Kidney (tissue), 14 donors: Measurements from ENCODE around the gene BMERB1. TPM values are rescaled to one million over a fixed set of nuclear protein-coding genes. Genes with fewer than 3 reads are reported as not detected.

Experiments
- DNase-seq, 5 donors: peaks; one replicate each; pipeline ENCODE4 v3.0.0-alpha.2; 2013 to 2020
- FAIRE-seq: peaks from 2 replicates; lab custom pipeline; 2012; peaks lifted over from hg19 to GRCh38; lab: Jason Lieb, UNC
- H3K27ac ChIP-seq, 2 donors: one replicate each; pipeline ENCODE4 v1.7.0; 2013; ENCODE audit warnings: low read depth in 2 of 2, low read length in 2 of 2, inconsistent platforms in 1 of 2
- H3K27me3 ChIP-seq: one replicate; pipeline ENCODE4 v1.7.1; 2013; ENCODE audit warnings: low read length, inconsistent platforms; ENCODE audit not compliant: control insufficient read depth, insufficient read depth
- H3K36me3 ChIP-seq, 3 donors: one replicate each; pipeline versions ENCODE4 v1.7.0 to v1.7.1; 2013; ENCODE audit warnings: low read length in 3 of 3, control low read depth in 1 of 3, inconsistent platforms in 1 of 3; ENCODE audit not compliant: insufficient read depth in 3 of 3, control insufficient read depth in 2 of 3
- H3K4me1 ChIP-seq, 3 donors: one replicate each; pipeline versions ENCODE4 v1.7.0 to v1.7.1; 2013; ENCODE audit warnings: low read length in 3 of 3, inconsistent platforms in 1 of 3, low read depth in 1 of 3; ENCODE audit not compliant: control insufficient read depth in 2 of 3, insufficient read depth in 2 of 3
- H3K4me3 ChIP-seq, 3 donors: one replicate each; pipeline versions ENCODE4 v1.7.0 to v1.8.1; 2013; ENCODE audit warnings: low read length in 3 of 3, control low read depth in 1 of 3, inconsistent platforms in 1 of 3
- H3K9ac ChIP-seq, 3 donors: one replicate each; pipeline versions ENCODE4 v1.7.0 to v1.7.1; 2013; ENCODE audit warnings: low read length in 3 of 3, control low read depth in 1 of 3, inconsistent platforms in 1 of 3
- H3K9me3 ChIP-seq, 3 donors: one replicate each; pipeline versions ENCODE4 v1.7.0 to v1.7.1; 2013; ENCODE audit warnings: low read length in 3 of 3, control low read depth in 1 of 3, inconsistent platforms in 1 of 3; ENCODE audit not compliant: control insufficient read depth in 2 of 3, insufficient read depth in 1 of 3
- CTCF ChIP-seq: IDR thresholded peaks from 3 replicates; pipeline ENCODE4 v1.5.1; 2012; ENCODE audit warnings: mild to moderate bottlenecking, moderate library complexity, borderline replicate concordance; ENCODE audit not compliant: insufficient read depth; ENCODE audit errors: extremely low read depth
- intact Hi-C: fragments of 100-400 bp; cut with DNase I; formaldehyde crosslinking; loops from one replicate; pipeline ENCODE4 v1.11.1; 2022
- polyA plus RNA-seq: library from polyadenylated mRNA; stranded (reverse); fragments of 350-450 nt; fragmentation: Illumina TruSeq; extraction: RNeasy Lipid Tissue Mini Kit (QIAGEN cat#74804); gene quantifications from one replicate; pipeline ENCODE4 v1.2.3, GENCODE V29; 2014; ENCODE audit warnings: low read depth, low replicate concordance; ENCODE audit not compliant: insufficient read depth
- total RNA-seq: library from RNA; stranded (reverse); fragmentation: NEBNext Ultra II Directional; extraction: Animal tissue kit (Norgen Biotek cat#: 25700); gene quantifications from one replicate; pipeline ENCODE4 v1.2.1, GENCODE V29; 2021
- donor health status: control.
- donor health status: control.
- donor health status: control.
- donor health status: control.
- donor health status: control.
- donor health status: DM: yes; HTN: yes; CAD: no.
- donor health status: Normal renal cell carcinoma (clear cell type).

Gene BMERB1
- total and polyA plus RNA-seq, 2 donors from 2014 or later: 33.4 to 48.8 TPM

GRCh38 chr16:15457400-15457799 is 23.0 kb downstream of the BMERB1 start:
- no peak overlapping the region for H3K9ac ChIP-seq
- FAIRE-seq: no peak

GRCh38 chr16:15457958-15458357 is 23.6 kb downstream of the BMERB1 start:
- intact Hi-C loops: no loop called here

More at GRCh38 chr16:15457400-15457799, 23.0 kb downstream of the BMERB1 start:
- TF ChIP-seq CTCF: no peak
- H3K27me3 ChIP-seq: no peaks in the 10 kb centered on the region
- H3K4me1 ChIP-seq: peaks cover 0 to 9% (median 8%) of the 10 kb centered on the region in 3 donors
- DNase-seq: no peak
- H3K9me3 ChIP-seq: no peaks in the 10 kb centered on the region
- H3K4me3 ChIP-seq: no peak overlapping the region
- H3K36me3 ChIP-seq: no peaks in the 10 kb centered on the region
- intact Hi-C loops: no loop called here
- no peak overlapping the region for H3K27ac ChIP-seq

GRCh38 chr16:15459791-15460190 is 25.4 kb downstream of the BMERB1 start:
- intact Hi-C loops: no loop called here
- H3K27ac ChIP-seq: no peak overlapping the region
- H3K27me3 ChIP-seq: no peaks in the 10 kb centered on the region
- H3K4me3 ChIP-seq: no peak overlapping the region
- FAIRE-seq (no peak), DNase-seq (no peak)
- no peak overlapping the region for H3K9ac ChIP-seq
- no peak for TF ChIP-seq CTCF
- no peaks in the 10 kb centered on the region for H3K36me3 ChIP-seq
- H3K9me3 ChIP-seq: no peaks in the 10 kb centered on the region
- peaks cover 0 to 7% (median 6%) of the 10 kb centered on the region in 3 donors for H3K4me1 ChIP-seq

More at GRCh38 chr16:15457958-15458357, 23.6 kb downstream of the BMERB1 start:
- no peak overlapping the region for H3K4me3 ChIP-seq
- TF ChIP-seq CTCF: no peak
- H3K9ac ChIP-seq: no peak overlapping the region
- H3K27ac ChIP-seq: no peak overlapping the region
- no peaks in the 10 kb centered on the region for H3K27me3 ChIP-seq
- H3K4me1 ChIP-seq: peaks cover 0 to 9% (median 6%) of the 10 kb centered on the region in 3 donors
- H3K36me3 ChIP-seq: no peaks in the 10 kb centered on the region
- DNase-seq (no peak), FAIRE-seq (no peak)
- no peaks in the 10 kb centered on the region for H3K9me3 ChIP-seq

GRCh38 chr16:15460601-15461000 is 26.2 kb downstream of the BMERB1 start:
- Histone ChIP-seq H3K9ac (no peak overlapping the region), H3K4me1 (peaks cover 0 to 6% (median 5%) of the 10 kb centered on the region in 3 donors), H3K27ac (no peak overlapping the region), H3K9me3 (no peaks in the 10 kb centered on the region), H3K4me3 (no peak overlapping the region), H3K36me3 (no peaks in the 10 kb centered on the region), H3K27me3 (no peaks in the 10 kb centered on the region)
- no peak for DNase-seq
- intact Hi-C loops: no loop called here
- FAIRE-seq: no peak
- TF ChIP-seq CTCF: no peak
